ENCODE data around the gene TMTC2.

The TMTC2 gene

DNA sequence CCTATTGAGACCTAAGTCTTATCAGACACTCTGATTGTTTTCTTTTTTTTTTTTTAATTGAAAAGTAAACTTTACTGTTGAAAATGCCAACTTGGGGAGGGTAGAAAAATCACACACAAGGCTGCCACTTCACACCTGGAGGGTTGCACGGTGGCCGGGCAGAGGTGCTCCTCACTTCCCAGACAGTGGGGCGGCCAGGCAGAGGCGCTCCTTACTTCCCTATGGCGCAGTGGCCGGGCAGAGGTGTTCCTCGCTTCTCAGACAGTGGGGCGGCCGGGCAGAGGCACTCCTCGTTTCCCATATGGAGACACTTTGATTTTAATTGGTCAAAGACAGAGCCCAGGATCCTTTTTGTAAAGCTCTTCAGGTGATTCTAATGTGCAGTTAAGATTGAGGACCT lies 399.3 kb downstream of the TMTC2 start:
- no peaks in the 10 kb centered on the region for H3K27me3 ChIP-seq (ENCODE audit: insufficient read depth, low read depth, severe bottlenecking)
- no peaks in the 10 kb centered on the region for H3K9me3 ChIP-seq (ENCODE audit: severe bottlenecking)
- H3K4me3 ChIP-seq (ENCODE audit: low read depth, low read length) = no peak overlapping the region
- no peaks in the 10 kb centered on the region for H3K36me3 ChIP-seq
- DNase-seq = no peak
- TF ChIP-seq, protein P1, sequence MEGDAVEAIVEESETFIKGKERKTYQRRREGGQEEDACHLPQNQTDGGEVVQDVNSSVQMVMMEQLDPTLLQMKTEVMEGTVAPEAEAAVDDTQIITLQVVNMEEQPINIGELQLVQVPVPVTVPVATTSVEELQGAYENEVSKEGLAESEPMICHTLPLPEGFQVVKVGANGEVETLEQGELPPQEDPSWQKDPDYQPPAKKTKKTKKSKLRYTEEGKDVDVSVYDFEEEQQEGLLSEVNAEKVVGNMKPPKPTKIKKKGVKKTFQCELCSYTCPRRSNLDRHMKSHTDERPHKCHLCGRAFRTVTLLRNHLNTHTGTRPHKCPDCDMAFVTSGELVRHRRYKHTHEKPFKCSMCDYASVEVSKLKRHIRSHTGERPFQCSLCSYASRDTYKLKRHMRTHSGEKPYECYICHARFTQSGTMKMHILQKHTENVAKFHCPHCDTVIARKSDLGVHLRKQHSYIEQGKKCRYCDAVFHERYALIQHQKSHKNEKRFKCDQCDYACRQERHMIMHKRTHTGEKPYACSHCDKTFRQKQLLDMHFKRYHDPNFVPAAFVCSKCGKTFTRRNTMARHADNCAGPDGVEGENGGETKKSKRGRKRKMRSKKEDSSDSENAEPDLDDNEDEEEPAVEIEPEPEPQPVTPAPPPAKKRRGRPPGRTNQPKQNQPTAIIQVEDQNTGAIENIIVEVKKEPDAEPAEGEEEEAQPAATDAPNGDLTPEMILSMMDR (IDR thresholded peaks at IDR 0.05; ENCODE audit: low read depth, low read length) = no peak
- H3K27ac ChIP-seq = no peak overlapping the region

DNA sequence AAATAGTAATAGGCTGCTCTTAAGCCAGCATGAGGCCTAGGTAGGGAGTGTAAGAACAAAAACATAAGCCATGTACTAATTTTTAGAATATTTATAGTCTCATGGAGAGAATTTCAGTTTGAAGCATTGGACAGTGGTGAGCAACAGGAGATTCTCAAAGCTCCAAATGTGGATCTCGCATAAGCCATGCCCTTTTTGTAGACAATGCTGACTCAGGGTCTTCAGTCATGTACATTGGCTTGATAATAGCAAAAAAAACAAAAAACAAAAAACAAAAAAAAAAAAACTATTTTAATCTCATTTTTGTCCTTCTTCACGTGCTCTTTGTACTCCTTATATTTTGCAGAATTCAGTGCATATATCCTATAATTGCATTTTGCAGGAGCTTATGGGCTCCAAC lies 402.9 kb downstream of the TMTC2 start:
- TF ChIP-seq, protein P1 (IDR thresholded peaks at IDR 0.05; ENCODE audit: low read depth, low read length) = no peak
- Histone ChIP-seq H3K27ac (no peak overlapping the region), H3K36me3 (no peaks in the 10 kb centered on the region), H3K27me3 (ENCODE audit: insufficient read depth, low read depth, severe bottlenecking) (no peaks in the 10 kb centered on the region), H3K9me3 (ENCODE audit: severe bottlenecking) (no peaks in the 10 kb centered on the region), H3K4me3 (ENCODE audit: low read depth, low read length) (no peak overlapping the region)
- DNase-seq = no peak

GRCh38 chr12:83092129-83092528 lies 405.4 kb downstream of the TMTC2 start:
- no peaks in the 10 kb centered on the region for H3K27me3 ChIP-seq (ENCODE audit: insufficient read depth, low read depth, severe bottlenecking)
- H3K9me3 ChIP-seq (ENCODE audit: severe bottlenecking) = no peaks in the 10 kb centered on the region
- TF ChIP-seq, protein P1 (IDR thresholded peaks at IDR 0.05; ENCODE audit: low read depth, low read length) = no peak
- H3K36me3 ChIP-seq = no peaks in the 10 kb centered on the region
- H3K27ac ChIP-seq = no peak overlapping the region
- H3K4me3 ChIP-seq (ENCODE audit: low read depth, low read length) = no peak overlapping the region
- no peak for DNase-seq

- DNase-seq = no peak
- H3K27me3 ChIP-seq (ENCODE audit: insufficient read depth, low read depth, severe bottlenecking) = no peaks in the 10 kb centered on the region
- H3K9me3 ChIP-seq (ENCODE audit: severe bottlenecking) = no peaks in the 10 kb centered on the region
- no peak overlapping the region for H3K27ac ChIP-seq
- H3K36me3 ChIP-seq = no peaks in the 10 kb centered on the region
- TF ChIP-seq, protein P1 (IDR thresholded peaks at IDR 0.05; ENCODE audit: low read depth, low read length) = no peak
- H3K4me3 ChIP-seq (ENCODE audit: low read depth, low read length) = no peak overlapping the region
Observed at GRCh38 chr12:83092606-83093005, 405.9 kb downstream of the TMTC2 start.

- Histone ChIP-seq H3K4me3 (ENCODE audit: low read depth, low read length) (no peak overlapping the region), H3K36me3 (no peaks in the 10 kb centered on the region)
- TF ChIP-seq, protein P1 (IDR thresholded peaks at IDR 0.05; ENCODE audit: low read depth, low read length) = no peak
Observed at GRCh38 chr12:83093426-83093825, 406.7 kb downstream of the TMTC2 start.

DNA sequence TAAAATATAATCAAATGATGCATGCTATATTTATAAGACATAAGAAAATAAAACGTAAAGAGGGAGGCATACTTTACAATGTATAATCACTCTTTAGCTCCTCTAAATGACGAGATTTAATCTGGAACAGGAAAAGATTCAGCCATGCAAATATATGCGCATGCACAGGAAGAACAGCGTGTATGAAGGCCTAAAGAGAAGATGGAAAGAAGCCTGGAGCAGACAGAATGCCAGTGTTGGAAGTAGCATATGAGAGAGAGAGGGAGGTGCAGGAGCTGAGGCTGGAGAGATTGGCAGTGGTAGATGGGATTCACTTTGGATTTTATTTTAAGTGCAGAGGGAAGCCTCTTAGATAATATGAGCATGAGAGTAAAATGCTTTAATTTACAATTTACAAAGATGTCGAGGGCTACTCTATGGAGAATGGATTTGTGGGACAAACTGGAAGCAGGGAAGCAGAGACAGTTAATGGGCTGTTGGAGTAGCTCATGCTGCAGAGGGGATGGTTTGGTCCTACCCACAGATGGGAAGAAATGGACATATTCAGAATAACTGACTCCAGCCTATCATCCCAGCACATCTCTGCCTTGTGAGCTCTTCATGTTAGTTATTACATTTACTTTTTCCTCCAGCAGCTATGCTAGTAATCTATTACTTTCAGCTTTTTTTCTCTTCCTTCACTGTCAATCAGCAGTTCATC lies 411.1 kb downstream of the TMTC2 start:
- TF ChIP-seq, protein P1 (IDR thresholded peaks at IDR 0.05; ENCODE audit: low read depth, low read length) = no peak
- Histone ChIP-seq H3K27ac (no peak overlapping the region), H3K36me3 (no peaks in the 10 kb centered on the region), H3K9me3 (ENCODE audit: severe bottlenecking) (no peaks in the 10 kb centered on the region), H3K4me3 (ENCODE audit: low read depth, low read length) (no peak overlapping the region), H3K27me3 (ENCODE audit: insufficient read depth, low read depth, severe bottlenecking) (no peaks in the 10 kb centered on the region)
- no peak for DNase-seq

More at GRCh38 chr12:83093426-83093825, 406.7 kb downstream of the TMTC2 start:
- Histone ChIP-seq H3K27me3 (ENCODE audit: insufficient read depth, low read depth, severe bottlenecking) (no peaks in the 10 kb centered on the region), H3K27ac (no peak overlapping the region), H3K9me3 (ENCODE audit: severe bottlenecking) (no peaks in the 10 kb centered on the region)
- DNase-seq = no peak

Data from WERI-Rb-1 (cell line).